Psoas muscle (tissue), 8 donors: ENCODE data around the gene AKIRIN2. TPM values are rescaled to one million over a fixed set of nuclear protein-coding genes. Genes with fewer than 3 reads are reported as not detected.

Experiments used
- ATAC-seq, 4 donors: fragments of 200-7000 bp; cut with Tn5 transposase; one replicate each; pipeline ENCODE4 v1.9.1; 2020; ENCODE audit warnings: moderate library complexity in 3 of 4, mild to moderate bottlenecking in 2 of 4
- DNase-seq, 2 donors: peaks; one replicate each; pipeline ENCODE4 v3.0.0-alpha.2; 2020
- H3K27ac ChIP-seq: fragments of 200-600 bp; one replicate; pipeline ENCODE4 v1.8.0; 2022
- H3K27me3 ChIP-seq, 3 donors: fragments of 200-600 bp in 1 of 3; one replicate each; pipeline versions ENCODE4 v1.6.1 to v1.8.0; 2013 to 2022; ENCODE audit warnings: low read length in 2 of 3, mild to moderate bottlenecking in 2 of 3, moderate library complexity in 1 of 3; ENCODE audit not compliant: insufficient read depth in 3 of 3
- H3K36me3 ChIP-seq, 2 donors: fragments of 200-600 bp in 1 of 2; one replicate each; pipeline versions ENCODE4 v1.6.1 to v1.8.0; 2013 to 2022; ENCODE audit warnings: low read depth in 1 of 2, mild to moderate bottlenecking in 1 of 2, moderate library complexity in 1 of 2; ENCODE audit not compliant: insufficient read depth in 1 of 2
- H3K4me1 ChIP-seq: fragments of 200-600 bp; one replicate; pipeline ENCODE4 v1.8.0; 2022
- H3K4me3 ChIP-seq: fragments of 200-600 bp; one replicate; pipeline ENCODE4 v1.8.0; 2022; ENCODE audit warnings: mild to moderate bottlenecking
- H3K9me3 ChIP-seq: fragments of 200-600 bp; one replicate; pipeline ENCODE4 v1.8.0; 2022
- WGBS, 3 donors: extraction: QIAGEN DNeasy Blood & Tissue Kit; methylation state at CpG; one replicate each; pipeline versions ENCODE4 v1.1.6 to v1.1.7; 2013; 5-methylcytosine and 5-hydroxymethylcytosine counted together
- intact Hi-C, 2 donors: fragments of 100-400 bp; cut with DNase I; formaldehyde crosslinking; loops; one replicate each; pipeline versions ENCODE4 v1.11.0 to v1.14.2; 2022
- polyA plus RNA-seq, 3 donors: library from polyadenylated mRNA; stranded (reverse); fragments of 200-250 nt; gene quantifications; one replicate each; pipeline ENCODE4 v1.2.3, GENCODE V29; 2013
- total RNA-seq, 4 donors: library from RNA; stranded (reverse); fragmentation: NEBNext Ultra II Directional in 2 of 4; extraction: Animal tissue kit (Norgen Biotek cat#: 25700) in 2 of 4; gene quantifications; one replicate each; pipeline versions ENCODE4 v1.2.1 to v1.2.4, GENCODE V29; 2021 to 2023
- TF ChIP-seq, protein P1 (sequence below): fragments of 200-600 bp; IDR thresholded peaks from one replicate; pipeline ENCODE4 v1.8.0; 2022; ENCODE audit warnings: antibody characterized with exemption
- donor health status: healthy with polysubstance abuse.
- donor health status: DM: no; HTN: no; CAD: no; lungs with moderate emphysema.
- donor health status: Bipolar disorder and iron deficiency.
- donor health status: healthy.
- donor health status: DM: yes; HTN: yes; CAD: no.
- donor health status: DM: no; HTN: no; CAD: no.
- donor health status: DM: no; HTN: no; CAD: no.
- donor health status: DM: yes; HTN: yes; CAD: no.

AKIRIN2 gene
- total and polyA plus RNA-seq, 7 donors, result 65.0 to 188 (median 127) TPM

DNA sequence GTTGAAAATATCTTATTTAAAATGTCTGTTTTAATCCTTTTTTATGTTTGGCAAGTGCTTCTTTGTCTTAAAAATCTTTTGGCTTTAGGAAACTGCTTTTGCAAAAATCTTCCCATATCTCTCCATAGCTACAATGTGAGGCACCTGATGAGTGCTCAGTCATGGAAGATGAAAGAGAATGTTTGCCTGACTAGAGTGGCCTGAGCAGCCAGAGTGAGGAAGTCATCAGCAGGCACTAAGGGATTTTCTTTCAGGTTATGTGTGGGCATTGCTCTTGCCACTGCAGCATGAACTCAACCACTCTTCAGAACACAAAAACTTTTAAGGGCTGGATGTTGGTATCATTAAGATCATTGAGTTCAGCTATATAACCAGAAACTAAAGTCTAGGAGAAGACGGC, 47.9 kb downstream of the AKIRIN2 start:
- intact Hi-C loops, result no loop called here
- Histone ChIP-seq H3K27me3 (no peaks in the 10 kb centered on the region), H3K4me3 (no peak overlapping the region), H3K4me1 (peaks cover 8% of the 10 kb centered on the region), H3K36me3 (peaks cover 0 to 42% of the 10 kb centered on the region in 2 donors), H3K9me3 (no peaks in the 10 kb centered on the region), H3K27ac (no peak overlapping the region)
- ATAC-seq (no peak), DNase-seq (no peak)
- TF ChIP-seq, protein P1, sequence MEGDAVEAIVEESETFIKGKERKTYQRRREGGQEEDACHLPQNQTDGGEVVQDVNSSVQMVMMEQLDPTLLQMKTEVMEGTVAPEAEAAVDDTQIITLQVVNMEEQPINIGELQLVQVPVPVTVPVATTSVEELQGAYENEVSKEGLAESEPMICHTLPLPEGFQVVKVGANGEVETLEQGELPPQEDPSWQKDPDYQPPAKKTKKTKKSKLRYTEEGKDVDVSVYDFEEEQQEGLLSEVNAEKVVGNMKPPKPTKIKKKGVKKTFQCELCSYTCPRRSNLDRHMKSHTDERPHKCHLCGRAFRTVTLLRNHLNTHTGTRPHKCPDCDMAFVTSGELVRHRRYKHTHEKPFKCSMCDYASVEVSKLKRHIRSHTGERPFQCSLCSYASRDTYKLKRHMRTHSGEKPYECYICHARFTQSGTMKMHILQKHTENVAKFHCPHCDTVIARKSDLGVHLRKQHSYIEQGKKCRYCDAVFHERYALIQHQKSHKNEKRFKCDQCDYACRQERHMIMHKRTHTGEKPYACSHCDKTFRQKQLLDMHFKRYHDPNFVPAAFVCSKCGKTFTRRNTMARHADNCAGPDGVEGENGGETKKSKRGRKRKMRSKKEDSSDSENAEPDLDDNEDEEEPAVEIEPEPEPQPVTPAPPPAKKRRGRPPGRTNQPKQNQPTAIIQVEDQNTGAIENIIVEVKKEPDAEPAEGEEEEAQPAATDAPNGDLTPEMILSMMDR, result no peak
- 91 to 100% (median 100%) methylated on average over 1 of the region's 1 CpG for WGBS, 3 donors

DNA sequence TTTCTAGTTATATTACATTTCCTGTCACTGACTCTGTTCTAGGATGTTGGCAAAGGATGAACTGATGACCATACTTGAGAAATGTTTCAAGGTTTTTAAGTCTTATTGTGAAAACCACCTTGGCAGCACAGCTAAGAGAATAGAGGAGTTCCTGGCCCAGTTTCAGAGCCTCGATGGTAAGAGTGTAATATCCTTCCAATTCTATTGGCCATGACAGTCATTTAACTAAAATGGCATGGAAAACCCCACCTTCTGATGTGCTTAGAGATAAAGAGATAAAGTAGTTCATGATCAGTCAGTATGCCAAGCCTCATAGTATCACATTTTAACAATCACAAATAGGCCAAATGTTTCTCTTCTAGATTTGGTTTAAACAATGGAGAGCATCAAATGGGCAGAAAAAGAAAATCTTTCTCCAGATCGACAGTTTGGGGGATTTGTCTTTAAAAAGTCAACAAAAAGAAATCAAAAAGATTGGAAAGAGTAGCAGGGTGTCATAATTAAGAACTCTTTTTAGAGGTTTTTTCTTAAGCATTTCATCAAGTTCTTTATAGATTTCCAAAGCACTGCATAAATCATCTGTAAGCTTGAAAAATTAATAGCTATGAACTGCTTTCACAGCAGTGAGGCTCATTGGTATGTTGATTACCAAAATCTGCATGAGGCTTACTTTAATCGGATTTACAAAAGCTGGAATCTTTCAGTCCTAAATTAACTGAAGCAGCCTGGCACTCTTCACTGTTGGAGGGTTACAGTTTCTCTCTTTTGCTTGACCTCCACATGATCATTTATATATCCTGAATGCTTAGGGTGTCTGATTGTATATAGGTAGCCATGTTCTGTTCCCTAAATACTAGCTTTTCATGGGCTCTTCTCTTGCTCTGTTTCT, 48.7 kb downstream of the AKIRIN2 start:
- H3K27ac ChIP-seq, result no peak overlapping the region
- TF ChIP-seq, protein P1, result no peak
- H3K4me3 ChIP-seq, result no peak overlapping the region
- H3K9me3 ChIP-seq, result no peaks in the 10 kb centered on the region
- 58 to 71% (median 63%) methylated on average over 3 of the region's 3 CpGs for WGBS, 3 donors
- DNase-seq (no peak), ATAC-seq (no peak)
- intact Hi-C loops, result no loop called here
- H3K36me3 ChIP-seq, result peaks cover 0 to 42% of the 10 kb centered on the region in 2 donors
- H3K27me3 ChIP-seq, result no peaks in the 10 kb centered on the region
- peaks cover under 1% of the 10 kb centered on the region for H3K4me1 ChIP-seq

DNA sequence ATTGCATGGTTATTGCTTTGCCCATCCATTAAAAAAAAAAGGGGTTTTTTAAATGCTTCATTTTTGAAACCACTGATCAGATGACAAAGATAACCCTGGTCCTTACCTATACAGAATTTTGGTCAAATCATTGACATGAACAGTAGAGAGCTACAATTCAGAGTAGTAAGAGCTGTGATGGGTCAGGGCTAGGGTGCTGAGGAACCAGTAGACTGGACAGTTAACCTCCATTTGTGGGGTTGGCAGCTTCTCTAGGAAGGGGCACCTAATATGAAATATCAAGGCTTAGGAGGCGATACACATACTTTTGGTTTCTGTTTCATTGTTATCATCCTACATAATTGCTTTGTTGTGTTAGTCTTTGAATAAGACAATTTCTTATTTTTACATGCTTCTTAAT, 57.0 kb downstream of the AKIRIN2 start:
- Histone ChIP-seq H3K9me3 (no peaks in the 10 kb centered on the region), H3K4me3 (peak overlapping the region; percentile 17), H3K27ac (no peak overlapping the region), H3K27me3 (no peaks in the 10 kb centered on the region), H3K36me3 (peaks cover 0 to 4% of the 10 kb centered on the region in 2 donors), H3K4me1 (no peaks in the 10 kb centered on the region)
- intact Hi-C loops, result no loop called here
- ATAC-seq (no peak), DNase-seq (no peak)
- TF ChIP-seq, protein P1, result no peak
- 80 to 91% (median 89%) methylated on average over 1 of the region's 1 CpG for WGBS, 3 donors

DNA sequence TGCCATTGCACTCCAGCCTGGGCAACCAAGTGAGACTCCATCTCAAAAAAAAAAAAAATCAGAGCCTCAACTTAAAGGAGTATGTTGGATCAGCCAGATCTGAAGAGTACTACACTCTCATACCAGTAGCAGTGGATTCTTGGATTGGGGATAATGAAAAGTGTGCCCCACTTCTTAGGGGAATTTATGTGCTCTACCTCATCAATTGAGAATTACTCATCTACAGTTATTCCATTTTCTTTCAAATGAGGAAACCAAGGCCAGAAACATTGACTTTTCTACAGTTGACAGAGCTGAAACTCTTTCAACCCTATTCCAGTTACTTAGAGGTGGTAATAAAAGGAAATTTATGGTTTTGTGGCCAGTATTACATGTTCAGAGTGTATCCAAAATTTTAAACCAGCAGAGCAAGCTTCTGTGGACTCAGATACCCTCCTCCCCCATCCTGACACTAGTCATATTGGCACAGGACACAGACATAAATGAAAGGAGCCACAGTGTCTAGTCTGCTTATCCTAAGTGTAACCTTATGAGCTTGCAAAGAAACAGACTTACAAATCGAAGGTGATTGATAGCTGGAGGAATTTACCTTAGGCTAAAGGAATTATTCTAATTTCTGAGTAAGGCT, 60.9 kb downstream of the AKIRIN2 start:
- no peak for ATAC-seq
- intact Hi-C loops, result no loop called here
- WGBS, 3 donors, result 32 to 61% (median 52%) methylated on average over 1 of the region's 1 CpG

More for the DNA sequence above, 60.9 kb downstream of the AKIRIN2 start:
- peaks cover 0 to 42% of the 10 kb centered on the region in 2 donors for H3K36me3 ChIP-seq
- no peak overlapping the region for H3K27ac ChIP-seq
- H3K9me3 ChIP-seq, result no peaks in the 10 kb centered on the region
- TF ChIP-seq, protein P1, result no peak
- no peak overlapping the region for H3K4me3 ChIP-seq
- H3K27me3 ChIP-seq, result no peaks in the 10 kb centered on the region
- no peak for DNase-seq
- no peaks in the 10 kb centered on the region for H3K4me1 ChIP-seq
